ENCODE data around the gene KCMF1. TPM values are rescaled to one million over a fixed set of nuclear protein-coding genes. Genes with fewer than 3 reads are reported as not detected.

The KCMF1 gene
- total and polyA plus RNA-seq, 4 donors, result 15.8 to 71.0 (median 47.4) TPM

- Histone ChIP-seq H3K27me3 (ENCODE audit: control insufficient read depth in 3 of 3, insufficient read depth in 3 of 3, low read length in 2 of 3) (no peaks in the 10 kb centered on the region), H3K4me3 (no peak overlapping the region), H3K9ac (ENCODE audit: insufficient read depth in 1 of 2, low read length in 2 of 2) (no peak overlapping the region), H3K4me1 (ENCODE audit: control insufficient read depth in 5 of 5, insufficient read depth in 5 of 5, low read length in 5 of 5) (peaks cover 0 to 6% (median 0%) of the 10 kb centered on the region in 5 donors), H3K9me3 (ENCODE audit: control insufficient read depth in 4 of 4, insufficient read depth in 3 of 4, low read length in 3 of 4) (no peaks in the 10 kb centered on the region), H3K36me3 (ENCODE audit: control insufficient read depth in 4 of 4, insufficient read depth in 4 of 4, low read length in 4 of 4) (peaks cover 4 to 11% (median 5%) of the 10 kb centered on the region in 4 donors), H3K27ac (ENCODE audit: low read depth in 1 of 2, low read length in 1 of 2) (no peak overlapping the region)
- DNase-seq (no peak), ATAC-seq (ENCODE audit: insufficient read depth, low FRiP score) (no peak)
- no peak for TF ChIP-seq CTCF (IDR thresholded peaks at IDR 0.05; ENCODE audit: control extremely low read depth, extremely low read depth)
- 89 to 90% methylated on average over 8 of the region's 8 CpGs for WGBS, 2 donors
Measured at GRCh38 chr2:85024372-85025047, 53.5 kb downstream of the KCMF1 start.

GRCh38 chr2:85032621-85033020 is 61.7 kb downstream of the KCMF1 start:
- no peak overlapping the region for H3K9ac ChIP-seq (ENCODE audit: insufficient read depth in 1 of 2, low read length in 2 of 2)
- WGBS, 2 donors, result 95 to 98% methylated on average over 5 of the region's 5 CpGs
- H3K9me3 ChIP-seq (ENCODE audit: control insufficient read depth in 4 of 4, insufficient read depth in 3 of 4, low read length in 3 of 4), result no peaks in the 10 kb centered on the region
- no peak overlapping the region for H3K4me3 ChIP-seq
- DNase-seq, result no peak
- peaks cover 11 to 32% (median 20%) of the 10 kb centered on the region in 4 donors for H3K36me3 ChIP-seq (ENCODE audit: control insufficient read depth in 4 of 4, insufficient read depth in 4 of 4, low read length in 4 of 4)
- peaks cover 0 to 2% (median 0%) of the 10 kb centered on the region in 5 donors for H3K4me1 ChIP-seq (ENCODE audit: control insufficient read depth in 5 of 5, insufficient read depth in 5 of 5, low read length in 5 of 5)
- H3K27me3 ChIP-seq (ENCODE audit: control insufficient read depth in 3 of 3, insufficient read depth in 3 of 3, low read length in 2 of 3), result no peaks in the 10 kb centered on the region
- TF ChIP-seq CTCF (IDR thresholded peaks at IDR 0.05; ENCODE audit: control extremely low read depth, extremely low read depth), result no peak
- H3K27ac ChIP-seq (ENCODE audit: low read depth in 1 of 2, low read length in 1 of 2), result no peak overlapping the region
- no peak for ATAC-seq (ENCODE audit: insufficient read depth, low FRiP score)

- Histone ChIP-seq H3K4me1 (ENCODE audit: control insufficient read depth in 5 of 5, insufficient read depth in 5 of 5, low read length in 5 of 5) (peaks cover 0 to 3% (median 0%) of the 10 kb centered on the region in 5 donors), H3K27ac (ENCODE audit: low read depth in 1 of 2, low read length in 1 of 2) (no peak overlapping the region), H3K9ac (ENCODE audit: insufficient read depth in 1 of 2, low read length in 2 of 2) (no peak overlapping the region), H3K9me3 (ENCODE audit: control insufficient read depth in 4 of 4, insufficient read depth in 3 of 4, low read length in 3 of 4) (no peaks in the 10 kb centered on the region), H3K27me3 (ENCODE audit: control insufficient read depth in 3 of 3, insufficient read depth in 3 of 3, low read length in 2 of 3) (no peaks in the 10 kb centered on the region), H3K4me3 (no peak overlapping the region), H3K36me3 (ENCODE audit: control insufficient read depth in 4 of 4, insufficient read depth in 4 of 4, low read length in 4 of 4) (peaks cover 10 to 35% (median 20%) of the 10 kb centered on the region in 4 donors)
- no peak for TF ChIP-seq CTCF (IDR thresholded peaks at IDR 0.05; ENCODE audit: control extremely low read depth, extremely low read depth)
- DNase-seq (no peak), ATAC-seq (ENCODE audit: insufficient read depth, low FRiP score) (no peak)
- 63 to 88% methylated on average over 2 of the region's 2 CpGs for WGBS, 2 donors
Measured at GRCh38 chr2:85033388-85033787, 62.4 kb downstream of the KCMF1 start.
